ENCODE measurements around the gene ERGIC3.
A peak's percentile ranks its signal among the peaks of the same experiment; 100 is the strongest.

ERGIC3 gene

GRCh38 chr20:35599776-35600120, 57.9 kb downstream of the ERGIC3 start:
- no peak for DNase-seq

- no peak for DNase-seq
Measured at GRCh38 chr20:35600176-35600992, 58.5 kb downstream of the ERGIC3 start.

GRCh38 chr20:35600993-35601973, 59.4 kb downstream of the ERGIC3 start:
- peak; percentile 29 for DNase-seq

- DNase-seq = no peak
Measured at GRCh38 chr20:35601990-35602389, 60.1 kb downstream of the ERGIC3 start.

- DNase-seq = no peak
Measured at GRCh38 chr20:35602851-35603495, 61.1 kb downstream of the ERGIC3 start.

- DNase-seq = no peak
Measured at GRCh38 chr20:35603695-35604448, 62.0 kb downstream of the ERGIC3 start.

- DNase-seq = no peak
Measured at GRCh38 chr20:35604449-35604747, 62.5 kb downstream of the ERGIC3 start.

- DNase-seq = no peak
Measured at GRCh38 chr20:35606127-35606526, 64.2 kb downstream of the ERGIC3 start.

Data from MV-4-11 (cell line).